DND-41 (cell line): ENCODE measurements around the gene NR1I2.
A peak's percentile ranks its signal among the peaks of the same experiment; 100 is the strongest.

Experiments
- ATAC-seq: fragments of 200-7000 bp; cut with Tn5 transposase; 3 replicates; pipeline ENCODE4 v1.9.1; 2021; ENCODE audit warnings: low read depth; ENCODE audit not compliant: insufficient read depth
- DNase-seq: peaks from one replicate; pipeline ENCODE4 v3.0.0-alpha.2; 2020
- H2AFZ ChIP-seq: 2 replicates; pipeline ENCODE4 v1.6.0; 2012; ENCODE audit warnings: low read depth, low read length
- H3K27ac ChIP-seq: 2 replicates; pipeline ENCODE4 v1.5.1; 2012; ENCODE audit warnings: low read length, inconsistent platforms
- H3K27me3 ChIP-seq: fragments of 200-600 bp; sonication (generic); 2 replicates; pipeline ENCODE4 v1.6.0; 2012; ENCODE audit warnings: low read length, mild to moderate bottlenecking, inconsistent platforms; ENCODE audit not compliant: insufficient read depth, poor library complexity
- H3K36me3 ChIP-seq: 2 replicates; pipeline ENCODE4 v1.5.1; 2012; ENCODE audit warnings: low read length, inconsistent platforms; ENCODE audit not compliant: insufficient read depth
- H3K4me1 ChIP-seq: 2 replicates; pipeline ENCODE4 v1.5.1; 2012; ENCODE audit warnings: mild to moderate bottlenecking, low read length; ENCODE audit not compliant: insufficient read depth
- H3K4me2 ChIP-seq: 2 replicates; pipeline ENCODE4 v1.6.0; 2012; ENCODE audit warnings: mild to moderate bottlenecking, moderate library complexity, low read length, inconsistent platforms; ENCODE audit not compliant: insufficient read depth
- H3K4me3 ChIP-seq, 2 experiments: fragments of 200-600 bp in 1 of 2; shearing (Covaris generic) in 1 of 2; 2 replicates each; pipeline ENCODE4 v1.5.1; 2012 to 2016; ENCODE audit warnings: inconsistent platforms in 2 of 2, low read length in 2 of 2, mild to moderate bottlenecking in 2 of 2, low read depth in 1 of 2, moderate library complexity in 1 of 2
- H3K79me2 ChIP-seq: 2 replicates; pipeline ENCODE4 v1.6.0; 2012; ENCODE audit warnings: low read length, inconsistent platforms; ENCODE audit not compliant: insufficient read depth
- H3K9ac ChIP-seq: 2 replicates; pipeline ENCODE4 v1.6.0; 2012; ENCODE audit warnings: low read depth, mild to moderate bottlenecking, inconsistent platforms, low read length, moderate library complexity
- H3K9me3 ChIP-seq: 2 replicates; pipeline ENCODE4 v1.5.1; 2012; ENCODE audit warnings: low read length, moderate library complexity, mild to moderate bottlenecking, inconsistent platforms; ENCODE audit not compliant: insufficient read depth, severe bottlenecking
- H4K20me1 ChIP-seq: 2 replicates; pipeline ENCODE4 v1.6.0; 2012; ENCODE audit warnings: low read length; ENCODE audit not compliant: insufficient read depth
- CTCF ChIP-seq: IDR thresholded peaks from 2 replicates; pipeline ENCODE4 v1.5.1; 2012; ENCODE audit warnings: borderline replicate concordance, low read length, moderate library complexity, mild to moderate bottlenecking; ENCODE audit not compliant: poor library complexity, severe bottlenecking; ENCODE audit errors: extremely low read depth
- EZH2 ChIP-seq: IDR thresholded peaks from 3 replicates; pipeline ENCODE4 v1.6.1; 2012; ENCODE audit warnings: borderline replicate concordance, low read depth, mild to moderate bottlenecking, moderate library complexity, low read length, inconsistent platforms; ENCODE audit not compliant: severe bottlenecking

Gene NR1I2

GRCh38 chr3:119831022-119831421, 49.1 kb downstream of the NR1I2 start:
- no peaks in the 10 kb centered on the region for H3K9me3 ChIP-seq
- peak; percentile 47 for TF ChIP-seq CTCF
- no peak for TF ChIP-seq EZH2
- no peak overlapping the region for H2AFZ ChIP-seq
- no peak for ATAC-seq
- no peak for DNase-seq
- no peak overlapping the region for H3K9ac ChIP-seq
- no peak overlapping the region for H3K4me2 ChIP-seq
- H3K4me3 ChIP-seq: no peak overlapping the region
- peaks cover 26% of the 10 kb centered on the region; the same call in 1 of the 2 replicates for H4K20me1 ChIP-seq
- no peak overlapping the region for H3K27ac ChIP-seq
- no peaks in the 10 kb centered on the region for H3K27me3 ChIP-seq
- H3K79me2 ChIP-seq: peaks cover 4% of the 10 kb centered on the region; the same call in 1 of the 2 replicates
- no peaks in the 10 kb centered on the region for H3K4me1 ChIP-seq
- H3K36me3 ChIP-seq: peaks cover 35% of the 10 kb centered on the region; the same call in 1 of the 2 replicates

- no peaks in the 10 kb centered on the region for H3K9me3 ChIP-seq
- TF ChIP-seq EZH2 (no peak), CTCF (no peak)
- no peak overlapping the region for H3K4me3 ChIP-seq
- no peak overlapping the region for H2AFZ ChIP-seq
- DNase-seq (no peak), ATAC-seq (peak; percentile 74)
- no peak overlapping the region for H3K4me2 ChIP-seq
- peaks cover 28% of the 10 kb centered on the region; the same call in 1 of the 2 replicates for H3K36me3 ChIP-seq
- peaks cover 4% of the 10 kb centered on the region; the same call in 1 of the 2 replicates for H3K79me2 ChIP-seq
- peaks cover 21% of the 10 kb centered on the region; the same call in 1 of the 2 replicates for H4K20me1 ChIP-seq
- H3K27ac ChIP-seq: no peak overlapping the region
- no peak overlapping the region for H3K9ac ChIP-seq
- no peaks in the 10 kb centered on the region for H3K4me1 ChIP-seq
- no peaks in the 10 kb centered on the region for H3K27me3 ChIP-seq
Observed at GRCh38 chr3:119831941-119832371, 50.1 kb downstream of the NR1I2 start.

GRCh38 chr3:119834754-119835370, 53.0 kb downstream of the NR1I2 start:
- Histone ChIP-seq H3K4me3 (no peak overlapping the region), H3K4me1 (no peaks in the 10 kb centered on the region), H3K79me2 (no peaks in the 10 kb centered on the region), H3K9ac (no peak overlapping the region), H2AFZ (no peak overlapping the region), H3K36me3 (peaks cover 36% of the 10 kb centered on the region; the same call in 1 of the 2 replicates), H4K20me1 (peaks cover 7% of the 10 kb centered on the region; the same call in 1 of the 2 replicates), H3K4me2 (no peak overlapping the region), H3K9me3 (no peaks in the 10 kb centered on the region), H3K27me3 (no peaks in the 10 kb centered on the region), H3K27ac (no peak overlapping the region)
- TF ChIP-seq CTCF (no peak), EZH2 (no peak)
- ATAC-seq (no peak), DNase-seq (no peak)
